Esophagus muscularis mucosa (tissue), 4 donors: ENCODE measurements around the gene NDUFV2. TPM values are rescaled to one million over a fixed set of nuclear protein-coding genes. Genes with fewer than 3 reads are reported as not detected.

Experiments
- DNase-seq: peaks from one replicate; pipeline ENCODE4 v3.0.0-alpha.2; 2017; ENCODE audit errors: extremely low spot score
- H3K27ac ChIP-seq, 4 donors: fragments of 200-600 bp; sonication (generic); replicated peaks in 1 of 4; 1 replicate in 3 of 4; 2 replicates in 1 of 4; pipeline ENCODE4 v1.5.1; 2016 to 2019; ENCODE audit warnings: mild to moderate bottlenecking in 1 of 4
- H3K27me3 ChIP-seq, 4 donors: fragments of 200-600 bp; sonication (generic); one replicate each; pipeline versions ENCODE4 v1.5.1 to v1.6.0; 2016 to 2019
- H3K36me3 ChIP-seq, 4 donors: fragments of 200-600 bp; sonication (generic); one replicate each; pipeline ENCODE4 v1.5.1; 2016 to 2019
- H3K4me1 ChIP-seq, 4 donors: fragments of 200-600 bp; sonication (generic); one replicate each; pipeline ENCODE4 v1.5.1; 2016 to 2019
- H3K4me3 ChIP-seq, 4 donors: fragments of 200-600 bp; sonication (generic); 1 replicate in 2 of 4; 2 replicates in 2 of 4; pipeline ENCODE4 v1.5.1; 2016 to 2019; ENCODE audit warnings: mild to moderate bottlenecking in 4 of 4, moderate library complexity in 1 of 4
- H3K9me3 ChIP-seq, 4 donors: fragments of 200-600 bp; sonication (generic); 1 replicate in 3 of 4; 2 replicates in 1 of 4; pipeline ENCODE4 v1.5.1; 2016 to 2019
- EP300 ChIP-seq: sonication (generic); formaldehyde crosslinking; IDR thresholded peaks from one replicate; pipeline ENCODE4 v1.6.1; 2017; ENCODE audit warnings: antibody characterized with exemption
- POLR2A ChIP-seq: fragments of 450-650 bp; IDR thresholded peaks from one replicate; pipeline ENCODE4 v1.6.1; 2017; ENCODE audit warnings: antibody characterized with exemption, moderate library complexity, mild to moderate bottlenecking, low read depth
- POLR2AphosphoS5 ChIP-seq, 2 donors: sonication (generic); formaldehyde crosslinking; IDR thresholded peaks; one replicate each; pipeline ENCODE4 v1.6.1; 2017; ENCODE audit warnings: antibody characterized with exemption in 2 of 2
- WGBS: methylation state at CpG from one replicate; pipeline ENCODE4 v1.1.5; 2018; 5-methylcytosine and 5-hydroxymethylcytosine counted together
- intact Hi-C: fragments of 100-400 bp; cut with DNase I; formaldehyde crosslinking; loops from one replicate; pipeline ENCODE4 v1.15.1; 2023
- total RNA-seq, 4 donors: library from RNA; depleted of rRNA; stranded (reverse); fragments of >200 nt; gene quantifications; one replicate each; pipeline versions ENCODE4 v1.1.0 to v1.2.1, GENCODE V29; 2016
- TF ChIP-seq, protein P1 (sequence below), 3 experiments: fragments of 200-600 bp in 2 of 3; fragments of 450-650 bp in 1 of 3; sonication (generic) in 2 of 3; IDR thresholded peaks; one replicate each; pipeline ENCODE4 v1.5.1; 2017 to 2019; ENCODE audit warnings: antibody characterized with exemption in 3 of 3, mild to moderate bottlenecking in 2 of 3, moderate library complexity in 1 of 3

The NDUFV2 gene
- total RNA-seq, 4 donors from 2014 or later, result 120 to 229 (median 175) TPM

- H3K4me3 ChIP-seq, result no peak overlapping the region
- 89% methylated on average over 4 of the region's 4 CpGs for WGBS
- H3K4me1 ChIP-seq, result peaks cover 33 to 53% (median 45%) of the 10 kb centered on the region in 4 donors
- intact Hi-C loops, result no loop called here
- no peak for DNase-seq
- no peaks in the 10 kb centered on the region for H3K27me3 ChIP-seq
- H3K9me3 ChIP-seq, result no peaks in the 10 kb centered on the region
- H3K36me3 ChIP-seq, result no peaks in the 10 kb centered on the region
- H3K27ac ChIP-seq, result no peak overlapping the region
- TF ChIP-seq POLR2AphosphoS5 (IDR thresholded peaks at IDR 0.05) (no peak), POLR2A (no peak), EP300 (no peak)
- TF ChIP-seq, protein P1, sequence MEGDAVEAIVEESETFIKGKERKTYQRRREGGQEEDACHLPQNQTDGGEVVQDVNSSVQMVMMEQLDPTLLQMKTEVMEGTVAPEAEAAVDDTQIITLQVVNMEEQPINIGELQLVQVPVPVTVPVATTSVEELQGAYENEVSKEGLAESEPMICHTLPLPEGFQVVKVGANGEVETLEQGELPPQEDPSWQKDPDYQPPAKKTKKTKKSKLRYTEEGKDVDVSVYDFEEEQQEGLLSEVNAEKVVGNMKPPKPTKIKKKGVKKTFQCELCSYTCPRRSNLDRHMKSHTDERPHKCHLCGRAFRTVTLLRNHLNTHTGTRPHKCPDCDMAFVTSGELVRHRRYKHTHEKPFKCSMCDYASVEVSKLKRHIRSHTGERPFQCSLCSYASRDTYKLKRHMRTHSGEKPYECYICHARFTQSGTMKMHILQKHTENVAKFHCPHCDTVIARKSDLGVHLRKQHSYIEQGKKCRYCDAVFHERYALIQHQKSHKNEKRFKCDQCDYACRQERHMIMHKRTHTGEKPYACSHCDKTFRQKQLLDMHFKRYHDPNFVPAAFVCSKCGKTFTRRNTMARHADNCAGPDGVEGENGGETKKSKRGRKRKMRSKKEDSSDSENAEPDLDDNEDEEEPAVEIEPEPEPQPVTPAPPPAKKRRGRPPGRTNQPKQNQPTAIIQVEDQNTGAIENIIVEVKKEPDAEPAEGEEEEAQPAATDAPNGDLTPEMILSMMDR (IDR thresholded peaks at IDR 0.05), result no peak
Measured at GRCh38 chr18:9172506-9173127, 70.1 kb downstream of the NDUFV2 start.

GRCh38 chr18:9173770-9174233 is 71.3 kb downstream of the NDUFV2 start:
- H3K4me1 ChIP-seq, result peaks cover 37 to 65% (median 52%) of the 10 kb centered on the region in 4 donors
- 88% methylated on average over 4 of the region's 6 CpGs for WGBS
- intact Hi-C loops, result no loop called here

DNA sequence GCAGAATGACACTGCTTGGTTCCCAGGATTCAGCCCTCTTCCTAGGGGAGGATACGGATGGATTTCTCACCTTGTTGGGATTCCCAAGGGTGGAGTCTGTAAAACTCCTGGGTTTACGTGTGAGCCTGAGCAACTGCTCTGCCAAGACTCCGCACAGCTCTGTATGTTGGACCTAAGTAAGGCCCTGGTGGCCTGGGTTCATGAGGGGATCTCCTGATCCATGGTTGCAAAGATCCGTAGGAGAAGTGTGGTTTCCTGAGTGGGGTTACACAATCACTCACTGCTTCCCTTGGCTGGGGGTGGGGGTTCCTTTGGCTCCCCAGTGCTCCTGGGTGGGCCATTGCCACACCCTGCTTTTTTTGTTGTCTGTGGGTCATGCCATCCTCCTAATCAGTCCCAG is 71.8 kb downstream of the NDUFV2 start:
- intact Hi-C loops, result no loop called here
- Histone ChIP-seq H3K9me3 (no peaks in the 10 kb centered on the region), H3K27ac (no peak overlapping the region), H3K4me1 (peaks cover 37 to 69% (median 53%) of the 10 kb centered on the region in 4 donors), H3K27me3 (no peaks in the 10 kb centered on the region), H3K36me3 (no peaks in the 10 kb centered on the region), H3K4me3 (no peak overlapping the region)
- WGBS, result 45% methylated on average over 4 of the region's 4 CpGs
- TF ChIP-seq EP300, result no peak
- TF ChIP-seq, protein P1 (IDR thresholded peaks at IDR 0.05), result no peak
- DNase-seq, result no peak

More at GRCh38 chr18:9173770-9174233, 71.3 kb downstream of the NDUFV2 start:
- Histone ChIP-seq H3K27ac (no peak overlapping the region), H3K4me3 (no peak overlapping the region), H3K9me3 (no peaks in the 10 kb centered on the region), H3K27me3 (no peaks in the 10 kb centered on the region), H3K36me3 (no peaks in the 10 kb centered on the region)
- no peak for DNase-seq
- TF ChIP-seq POLR2A (no peak), POLR2AphosphoS5 (IDR thresholded peaks at IDR 0.05) (no peak), EP300 (no peak)
- TF ChIP-seq, protein P1 (IDR thresholded peaks at IDR 0.05), result no peak

GRCh38 chr18:9175115-9175514 is 72.6 kb downstream of the NDUFV2 start:
- 83% methylated on average over 1 of the region's 1 CpG for WGBS
- H3K9me3 ChIP-seq, result no peaks in the 10 kb centered on the region
- H3K4me3 ChIP-seq, result no peak overlapping the region
- TF ChIP-seq EP300 (no peak), POLR2A (no peak), POLR2AphosphoS5 (IDR thresholded peaks at IDR 0.05) (no peak)
- TF ChIP-seq, protein P1 (IDR thresholded peaks at IDR 0.05), result no peak
- intact Hi-C loops, result no loop called here
- no peak overlapping the region for H3K27ac ChIP-seq
- H3K36me3 ChIP-seq, result no peaks in the 10 kb centered on the region
- peaks cover 37 to 74% (median 59%) of the 10 kb centered on the region in 4 donors for H3K4me1 ChIP-seq
- no peak for DNase-seq
- H3K27me3 ChIP-seq, result no peaks in the 10 kb centered on the region

DNA sequence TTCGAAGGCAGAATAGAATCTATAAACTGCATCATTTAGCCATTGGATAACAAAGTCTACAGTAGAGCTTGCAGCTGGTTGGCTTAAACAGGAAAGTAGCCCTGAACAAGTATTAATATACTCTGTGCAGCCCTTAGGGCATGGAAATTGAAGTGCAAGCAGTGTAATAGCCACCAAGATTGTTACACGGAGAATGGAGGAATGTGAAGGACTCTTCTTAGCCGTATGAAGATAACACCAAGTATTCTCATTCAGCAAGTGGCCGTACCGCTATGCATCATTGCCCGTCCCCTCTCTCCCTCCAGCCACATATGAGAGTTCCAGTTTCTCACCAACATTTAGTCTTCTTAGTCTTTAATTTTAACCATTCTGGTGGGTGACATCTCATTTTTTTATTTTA is 74.5 kb downstream of the NDUFV2 start:
- no peak for DNase-seq
- peak overlapping the region in 1 of 4 donors; percentile 19 for H3K27ac ChIP-seq
- WGBS, result 80% methylated on average over 6 of the region's 6 CpGs
- H3K36me3 ChIP-seq, result no peaks in the 10 kb centered on the region
- no peaks in the 10 kb centered on the region for H3K9me3 ChIP-seq
- intact Hi-C loops, result no loop called here
- H3K4me3 ChIP-seq, result no peak overlapping the region
- peaks cover 37 to 87% (median 74%) of the 10 kb centered on the region in 4 donors for H3K4me1 ChIP-seq
- H3K27me3 ChIP-seq, result no peaks in the 10 kb centered on the region
- TF ChIP-seq EP300, result no peak
- TF ChIP-seq POLR2A, result no peak
- TF ChIP-seq POLR2AphosphoS5 (IDR thresholded peaks at IDR 0.05), result no peak
- TF ChIP-seq, protein P1 (IDR thresholded peaks at IDR 0.05), result no peak
